ENCODE measurements around the gene MX2.

MX2 gene

GRCh38 chr21:41366522-41367151, 4.8 kb downstream of the MX2 start:
- peak; percentile 70 for DNase-seq (ENCODE audit: low read depth)

GRCh38 chr21:41367301-41367944, 5.6 kb downstream of the MX2 start:
- no peak for TF ChIP-seq CTCF (IDR thresholded peaks at IDR 0.05; ENCODE audit: insufficient read depth, low read depth, low read length, missing control alignments)
- no peak overlapping the region for H3K4me3 ChIP-seq (ENCODE audit: low read length)
- no peak for DNase-seq (ENCODE audit: low read depth)

More at GRCh38 chr21:41366522-41367151, 4.8 kb downstream of the MX2 start:
- H3K4me3 ChIP-seq (ENCODE audit: low read length), result no peak overlapping the region
- no peak for TF ChIP-seq CTCF (IDR thresholded peaks at IDR 0.05; ENCODE audit: insufficient read depth, low read depth, low read length, missing control alignments)

- no peak for DNase-seq (ENCODE audit: low read depth)
- no peak for TF ChIP-seq CTCF (IDR thresholded peaks at IDR 0.05; ENCODE audit: insufficient read depth, low read depth, low read length, missing control alignments)
- no peak overlapping the region for H3K4me3 ChIP-seq (ENCODE audit: low read length)
Measured at GRCh38 chr21:41367945-41368734, 6.3 kb downstream of the MX2 start.

- TF ChIP-seq CTCF (IDR thresholded peaks at IDR 0.05; ENCODE audit: insufficient read depth, low read depth, low read length, missing control alignments), result no peak
- no peak overlapping the region for H3K4me3 ChIP-seq (ENCODE audit: low read length)
- DNase-seq (ENCODE audit: low read depth), result no peak
Measured at GRCh38 chr21:41368735-41369104, 6.9 kb downstream of the MX2 start.

GRCh38 chr21:41369105-41369919, 7.5 kb downstream of the MX2 start:
- H3K4me3 ChIP-seq (ENCODE audit: low read length), result no peak overlapping the region
- DNase-seq (ENCODE audit: low read depth), result no peak
- TF ChIP-seq CTCF (IDR thresholded peaks at IDR 0.05; ENCODE audit: insufficient read depth, low read depth, low read length, missing control alignments), result no peak

GRCh38 chr21:41369920-41370839, 8.4 kb downstream of the MX2 start:
- no peak overlapping the region for H3K4me3 ChIP-seq (ENCODE audit: low read length)
- no peak for DNase-seq (ENCODE audit: low read depth)
- TF ChIP-seq CTCF (IDR thresholded peaks at IDR 0.05; ENCODE audit: insufficient read depth, low read depth, low read length, missing control alignments), result no peak

Measured in epithelial cell of esophagus (primary cell).